SH-SY5Y (cell line): ENCODE measurements around the gene PRDM2.

ENCODE experiments used
- GATA2 ChIP-seq: IDR thresholded peaks from 2 replicates; pipeline ENCODE4 v1.6.1; 2011; ENCODE audit warnings: mild to moderate bottlenecking, low read depth, low read length
- GATA3 ChIP-seq: IDR thresholded peaks from 2 replicates; pipeline ENCODE4 v1.6.1; 2011; ENCODE audit warnings: low read depth, mild to moderate bottlenecking, low read length, moderate library complexity

- TF ChIP-seq GATA2, result no peak
- no peak for TF ChIP-seq GATA3
Measured at GRCh38 chr1:13751985-13752384, 52.0 kb downstream of the PRDM2 start.
